Stimulated activated CD8-positive, alpha-beta memory T cell treated with anti-CD3 and anti-CD28 coated beads, Interleukin-4, amount 100 ng/mL, for 24 hours (primary cell): ENCODE results near the gene ROGDI.

Experiments
- DNase-seq: peaks from one replicate; pipeline ENCODE4 v3.0.0-alpha.2; 2020; ENCODE audit warnings: low read depth

Gene ROGDI, protein sequence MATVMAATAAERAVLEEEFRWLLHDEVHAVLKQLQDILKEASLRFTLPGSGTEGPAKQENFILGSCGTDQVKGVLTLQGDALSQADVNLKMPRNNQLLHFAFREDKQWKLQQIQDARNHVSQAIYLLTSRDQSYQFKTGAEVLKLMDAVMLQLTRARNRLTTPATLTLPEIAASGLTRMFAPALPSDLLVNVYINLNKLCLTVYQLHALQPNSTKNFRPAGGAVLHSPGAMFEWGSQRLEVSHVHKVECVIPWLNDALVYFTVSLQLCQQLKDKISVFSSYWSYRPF

DNA sequence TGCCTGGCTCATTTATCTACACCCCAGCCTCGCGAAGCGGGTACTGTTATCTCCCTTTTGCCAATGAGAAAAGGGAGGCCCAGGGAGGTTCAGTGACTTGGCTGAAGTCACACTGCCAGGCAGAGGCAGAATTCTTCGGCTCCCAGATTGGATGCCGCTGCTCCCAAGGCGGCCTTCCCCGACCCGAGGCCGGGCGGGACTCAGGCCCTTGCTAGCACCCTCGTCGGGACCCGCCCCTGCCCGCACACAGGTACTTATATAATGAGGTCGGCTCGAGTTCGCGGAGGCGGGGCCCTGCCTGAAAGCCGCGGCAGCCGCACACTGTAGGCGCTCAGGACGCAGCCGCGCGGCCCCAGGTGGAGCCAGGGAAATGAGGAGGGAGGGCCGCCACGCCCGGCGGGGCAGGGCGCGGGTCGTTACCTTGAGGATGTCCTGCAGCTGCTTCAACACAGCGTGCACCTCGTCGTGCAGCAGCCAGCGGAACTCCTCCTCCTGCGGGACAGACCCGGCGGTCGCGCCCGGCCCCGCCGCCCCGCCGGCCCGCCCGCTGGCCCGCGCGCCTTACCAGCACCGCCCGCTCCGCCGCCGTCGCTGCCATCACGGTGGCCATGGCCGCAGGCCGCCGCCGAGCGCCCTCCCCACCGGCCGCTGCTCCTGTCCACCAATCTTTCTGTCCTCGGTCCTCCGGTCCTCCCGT lies at the start of gene ROGDI:
ROGDI (minus strand) TSS at position 672 of the 697 bp plus-strand sequence; CDS start at position 610, 62 bp downstream.
- peak; percentile 64 for DNase-seq

DNA sequence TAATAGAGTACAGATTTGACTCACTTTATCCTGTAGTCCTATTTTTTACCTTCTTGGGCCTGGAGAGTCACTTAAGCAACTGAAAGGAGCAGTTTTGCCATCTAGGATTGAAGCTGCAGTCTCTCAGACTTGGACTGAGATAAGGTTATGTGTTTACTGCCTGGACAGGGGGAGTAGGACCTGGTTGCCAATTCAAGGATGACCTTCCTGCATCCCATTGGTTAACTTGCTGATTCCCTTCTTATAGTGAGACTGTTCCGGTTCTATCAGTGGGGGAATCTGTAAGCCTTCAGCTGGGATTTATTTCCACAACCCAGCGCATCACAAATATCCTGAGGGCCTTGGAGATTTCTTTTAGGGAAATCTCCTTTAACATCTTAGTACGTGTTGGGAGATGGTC lies 47.8 kb upstream of the ROGDI start:
- no peak for DNase-seq

DNA sequence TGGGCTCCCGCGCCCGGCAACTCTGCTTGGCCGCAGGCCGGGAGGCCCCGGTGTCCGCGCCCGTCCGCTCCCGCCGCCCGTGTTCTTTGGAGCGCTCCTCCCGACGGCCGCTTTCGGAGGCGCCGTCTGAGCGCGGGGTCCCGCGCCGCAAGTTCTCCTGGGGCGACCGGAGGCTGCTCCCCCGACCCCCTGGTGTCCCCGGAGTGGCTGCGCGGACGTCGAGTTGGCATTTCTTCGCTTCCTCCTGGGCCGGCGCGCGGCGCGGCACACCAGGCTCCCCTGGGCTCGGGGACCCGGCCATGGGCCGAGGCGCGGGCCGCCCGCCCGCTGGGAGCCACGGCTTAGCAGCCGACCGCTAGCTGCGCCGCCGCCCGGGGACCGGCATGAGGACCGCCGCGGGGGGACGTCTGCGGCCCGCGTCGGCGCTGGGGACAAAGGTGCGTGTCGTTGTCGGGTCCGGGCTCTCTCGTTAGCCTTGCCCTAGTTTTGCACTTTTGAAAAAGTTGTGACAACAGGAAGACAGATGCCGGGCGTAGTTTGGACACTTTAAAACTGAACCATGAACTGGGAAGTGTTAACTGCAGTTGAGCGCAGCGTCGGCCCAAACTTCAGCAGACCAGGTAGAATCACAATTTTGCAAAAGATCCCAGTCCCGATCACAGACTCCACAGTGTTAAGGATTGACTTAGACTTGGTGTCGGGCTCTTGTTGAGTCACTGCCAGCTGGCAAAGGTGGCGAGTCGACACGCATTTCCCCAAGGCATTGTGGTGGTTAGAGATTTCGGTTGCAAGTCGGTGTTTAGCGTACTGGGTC lies 45.5 kb upstream of the ROGDI start:
- DNase-seq: peak; percentile 15

DNA sequence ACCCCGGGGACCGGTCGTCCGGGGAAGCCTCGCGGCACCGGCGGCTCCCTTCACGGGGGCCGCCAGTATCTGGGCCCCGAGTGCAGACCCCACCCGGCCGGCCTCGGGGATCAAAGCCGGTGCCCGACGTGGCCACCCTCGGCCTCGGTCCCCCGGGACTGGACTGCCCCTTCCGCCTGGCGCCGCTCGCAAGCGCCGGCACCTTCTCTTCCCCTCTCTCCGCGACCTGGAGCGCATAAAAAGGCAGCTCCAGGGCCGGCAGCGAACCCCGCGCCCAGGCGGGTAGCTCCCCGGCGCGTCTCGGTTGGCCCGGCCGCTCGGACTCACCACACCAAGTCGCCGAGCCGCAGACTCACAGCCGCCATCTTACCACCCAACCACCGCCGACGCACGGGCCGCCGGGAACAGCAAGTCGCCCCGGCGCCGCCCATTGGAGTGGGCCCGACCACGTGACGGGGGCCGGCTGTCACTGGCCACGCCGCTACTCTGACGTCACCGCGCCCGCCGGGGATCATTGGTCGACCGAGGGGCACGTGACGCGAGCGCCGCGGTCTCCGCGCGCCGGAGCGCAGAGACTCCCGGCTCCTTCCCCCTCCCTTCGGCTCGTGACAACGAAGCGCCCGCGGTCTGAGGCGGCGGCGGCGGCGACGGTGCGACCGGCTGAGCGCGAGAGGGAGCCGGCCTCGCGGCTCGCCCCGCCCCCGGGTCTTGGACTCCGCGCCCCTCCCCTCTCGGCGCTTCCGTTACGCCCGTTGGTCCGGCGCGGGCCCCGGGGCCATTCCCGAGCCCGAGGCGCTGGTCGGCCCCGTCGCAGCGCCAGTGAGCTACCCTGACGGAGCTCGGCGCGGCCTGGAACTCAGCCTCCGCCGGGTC lies 44.7 kb upstream of the ROGDI start, which contains the start of the genes GLYR1 and UBN1:
GLYR1 (minus strand) TSS at position 388 of the 873 bp plus-strand sequence; CDS start at position 365, 23 bp downstream.
UBN1 (plus strand) TSS at position 581 of the 873 bp plus-strand sequence. CDS start 5,437 bp downstream, outside the sequence.
- DNase-seq: peak; percentile 100

DNA sequence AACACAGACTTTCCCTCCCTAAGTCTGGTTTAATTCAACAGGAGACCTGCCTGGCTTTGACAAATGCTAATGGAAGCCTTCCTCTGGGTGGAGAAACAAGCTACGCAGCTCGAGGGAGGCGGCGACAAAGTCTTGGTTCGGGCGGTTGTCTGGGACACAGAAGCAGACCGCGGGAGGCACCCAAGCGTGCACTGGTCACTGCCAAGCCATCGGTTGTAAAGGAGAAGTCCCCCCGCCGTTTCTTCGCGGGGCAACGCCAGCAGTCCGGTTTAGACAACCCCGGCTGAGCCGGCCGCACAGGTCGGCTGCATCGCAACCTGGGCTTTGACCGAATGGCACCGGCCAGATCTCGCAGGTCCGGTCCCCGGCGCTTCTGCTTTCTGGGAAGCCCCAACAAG lies 44.1 kb upstream of the ROGDI start:
- DNase-seq: peak; percentile 1

DNA sequence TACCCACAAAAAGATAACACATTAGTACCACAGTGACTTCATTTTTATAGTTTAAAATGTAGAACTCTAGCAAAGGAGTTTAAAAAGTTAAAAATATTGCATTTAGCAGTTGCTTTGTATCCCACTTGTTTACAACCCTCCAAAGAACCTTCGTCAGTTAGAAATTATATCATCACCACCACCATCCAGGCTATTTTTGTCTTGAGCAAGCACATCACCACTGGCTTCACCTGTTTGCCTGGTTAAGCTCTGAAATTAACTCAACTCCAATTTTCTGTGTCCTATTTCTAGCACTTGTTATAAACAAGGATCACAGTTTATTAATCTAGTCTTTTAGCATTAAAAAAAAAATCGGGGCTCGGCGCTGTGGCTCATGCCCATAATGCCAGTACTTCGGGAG lies 38.6 kb upstream of the ROGDI start:
- DNase-seq: no peak

DNA sequence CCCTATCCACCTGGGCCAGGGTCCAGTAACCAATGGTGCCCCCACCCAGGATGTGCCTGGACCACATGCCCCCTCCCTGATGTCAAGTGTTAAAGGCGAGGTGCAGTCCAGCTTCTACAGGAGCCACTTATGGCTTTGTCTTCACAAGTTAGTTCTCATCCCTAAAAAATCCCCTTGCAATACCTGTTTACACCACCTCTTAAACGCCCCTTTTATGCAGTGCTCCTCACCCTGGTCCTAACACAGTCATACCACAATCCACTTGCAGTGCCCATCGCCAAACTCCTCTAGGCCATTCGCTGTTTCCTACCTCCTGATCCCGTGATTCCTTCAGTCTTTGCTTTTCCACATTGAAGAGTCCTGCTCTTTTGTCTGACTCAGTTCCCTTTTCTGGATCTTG lies 37.5 kb upstream of the ROGDI start:
- no peak for DNase-seq

DNA sequence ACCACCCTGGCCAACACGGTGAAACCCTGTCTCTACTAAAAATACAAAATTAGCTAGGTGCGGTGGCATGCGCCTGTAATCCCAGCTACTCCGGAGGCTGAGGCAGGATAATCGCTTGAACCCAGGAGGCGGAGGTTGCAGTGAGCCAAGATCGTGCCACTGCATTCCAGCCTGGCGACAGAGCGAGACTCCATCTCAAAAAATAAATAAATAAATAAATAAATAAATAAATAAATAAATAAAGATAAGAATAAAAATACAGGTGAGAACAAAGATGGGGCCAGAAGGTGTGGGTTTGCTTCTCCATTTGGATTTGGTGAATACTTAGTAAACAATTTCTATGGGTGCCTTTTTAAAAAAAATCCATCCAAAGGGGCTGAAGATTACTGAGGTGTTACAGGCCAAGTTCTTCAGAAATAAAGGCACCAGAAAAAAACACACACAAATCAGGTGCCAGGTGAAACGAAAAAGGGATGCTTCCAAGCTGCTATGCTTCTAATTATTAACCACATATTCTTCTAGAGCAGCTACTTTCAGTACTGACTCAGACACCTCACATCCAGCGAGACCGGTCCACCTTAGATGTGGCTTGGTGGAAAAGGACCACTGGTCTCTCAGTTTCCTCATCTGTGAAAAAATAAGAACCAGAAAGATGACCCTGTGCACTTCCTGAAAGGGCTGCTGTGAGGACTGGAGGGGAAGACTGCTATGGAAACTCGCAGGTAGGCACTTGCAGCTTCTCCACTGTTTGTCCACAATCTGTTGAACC lies 35.5 kb upstream of the ROGDI start:
- no peak for DNase-seq

DNA sequence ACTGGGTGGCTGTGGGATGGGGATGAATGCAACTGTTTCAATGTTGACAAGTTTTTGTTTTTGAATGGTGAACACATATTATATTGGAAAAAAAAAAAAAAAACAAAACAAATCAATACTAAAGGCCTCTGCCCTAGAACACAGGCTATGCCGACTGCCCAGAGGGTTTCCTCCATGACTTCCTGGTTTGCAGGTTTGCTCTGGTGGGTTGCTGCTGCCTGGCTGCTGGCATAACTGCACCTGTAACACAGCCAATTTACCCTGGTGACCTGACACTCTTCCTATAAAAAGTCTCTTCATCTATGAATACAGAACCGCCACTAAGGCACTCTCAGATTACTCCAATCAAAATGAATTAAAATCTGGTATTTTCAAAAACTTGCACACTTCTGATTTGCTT lies 34.3 kb upstream of the ROGDI start:
- no peak for DNase-seq

DNA sequence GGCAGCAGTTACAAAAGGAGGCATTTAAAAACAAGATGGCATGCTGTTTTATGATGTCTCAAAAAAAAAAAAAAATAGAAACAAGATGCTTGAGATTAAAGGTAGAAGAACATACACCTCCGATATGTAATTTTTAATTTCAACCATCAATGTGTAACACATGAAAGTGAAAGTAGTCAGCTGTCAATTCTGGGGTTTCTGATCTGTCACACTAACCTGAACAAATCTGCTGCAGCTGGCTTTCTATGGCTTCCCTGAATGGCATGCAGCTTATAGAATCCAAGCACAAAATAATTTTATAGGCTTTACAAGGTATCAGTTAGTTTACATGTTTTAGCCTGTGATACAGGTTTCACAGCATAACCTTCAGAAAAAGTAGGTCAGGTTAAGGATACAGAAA lies 31.2 kb upstream of the ROGDI start:
- DNase-seq: no peak

DNA sequence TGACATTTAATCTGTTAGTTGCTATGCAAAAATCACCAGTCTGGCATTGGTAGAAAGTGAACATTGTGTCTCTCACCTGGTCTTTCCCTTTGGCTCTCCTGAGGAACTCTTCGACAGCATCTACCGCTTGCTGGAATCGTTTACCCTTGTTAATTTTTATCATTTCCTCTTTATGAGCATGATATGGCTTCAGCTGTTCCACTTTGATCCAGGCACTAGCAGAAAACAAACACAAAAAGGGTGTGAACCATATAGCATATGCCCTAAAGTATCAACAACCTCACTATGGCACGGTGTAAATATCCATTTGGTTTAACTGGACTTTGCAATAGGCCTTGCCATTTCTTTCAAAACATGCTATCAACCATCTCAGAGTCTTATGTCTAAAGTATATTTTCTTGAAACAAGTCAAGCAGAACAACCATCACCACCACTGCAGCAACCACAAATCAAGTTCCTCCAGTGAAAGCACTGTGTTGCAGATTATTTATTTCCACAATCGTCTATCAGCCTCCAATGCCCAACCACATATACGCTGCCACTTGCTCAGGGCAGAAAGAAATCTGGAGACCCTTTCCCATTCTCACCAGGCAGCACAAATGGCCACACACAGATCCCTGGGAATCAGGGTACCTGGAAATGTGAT lies 30.4 kb upstream of the ROGDI start:
- DNase-seq: no peak

DNA sequence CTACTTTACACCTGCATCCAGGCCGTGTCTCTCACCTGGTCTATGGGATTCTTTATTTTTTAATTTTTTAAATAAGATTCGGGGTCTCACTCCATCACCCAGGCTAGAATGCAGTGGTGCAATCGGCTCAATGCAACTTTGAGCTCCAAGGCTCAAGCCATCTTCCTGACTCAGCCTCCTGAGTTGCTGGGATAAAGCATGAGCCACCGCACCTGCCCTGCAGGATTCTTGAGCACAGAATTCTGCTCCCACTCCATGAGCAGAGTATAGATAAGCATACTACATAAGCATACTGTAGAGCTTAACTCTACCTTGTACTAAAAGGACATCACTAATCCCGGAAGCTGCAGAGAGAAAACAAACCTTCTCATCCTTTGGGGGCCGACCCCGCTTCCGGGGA lies 29.2 kb upstream of the ROGDI start:
- DNase-seq: no peak

DNA sequence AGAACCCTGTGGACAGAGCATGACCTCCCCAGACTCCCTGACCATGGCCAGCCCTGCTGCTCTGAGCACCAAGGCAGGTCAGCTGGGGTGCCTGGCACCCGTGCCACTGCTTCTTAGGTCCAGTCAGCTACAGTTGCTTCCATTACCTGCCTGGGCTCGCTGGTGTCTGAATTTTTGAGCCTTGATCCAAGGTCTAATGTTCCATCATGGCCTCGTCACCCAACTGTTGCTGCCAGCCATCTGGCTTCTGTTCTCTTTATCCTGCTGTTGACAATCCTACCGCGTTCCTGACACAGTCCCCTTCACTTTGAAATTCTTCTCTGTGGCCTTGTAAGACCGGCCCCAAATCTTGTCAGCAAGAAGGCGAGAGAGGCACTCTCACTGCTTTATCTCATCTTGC lies 28.0 kb upstream of the ROGDI start:
- no peak for DNase-seq

DNA sequence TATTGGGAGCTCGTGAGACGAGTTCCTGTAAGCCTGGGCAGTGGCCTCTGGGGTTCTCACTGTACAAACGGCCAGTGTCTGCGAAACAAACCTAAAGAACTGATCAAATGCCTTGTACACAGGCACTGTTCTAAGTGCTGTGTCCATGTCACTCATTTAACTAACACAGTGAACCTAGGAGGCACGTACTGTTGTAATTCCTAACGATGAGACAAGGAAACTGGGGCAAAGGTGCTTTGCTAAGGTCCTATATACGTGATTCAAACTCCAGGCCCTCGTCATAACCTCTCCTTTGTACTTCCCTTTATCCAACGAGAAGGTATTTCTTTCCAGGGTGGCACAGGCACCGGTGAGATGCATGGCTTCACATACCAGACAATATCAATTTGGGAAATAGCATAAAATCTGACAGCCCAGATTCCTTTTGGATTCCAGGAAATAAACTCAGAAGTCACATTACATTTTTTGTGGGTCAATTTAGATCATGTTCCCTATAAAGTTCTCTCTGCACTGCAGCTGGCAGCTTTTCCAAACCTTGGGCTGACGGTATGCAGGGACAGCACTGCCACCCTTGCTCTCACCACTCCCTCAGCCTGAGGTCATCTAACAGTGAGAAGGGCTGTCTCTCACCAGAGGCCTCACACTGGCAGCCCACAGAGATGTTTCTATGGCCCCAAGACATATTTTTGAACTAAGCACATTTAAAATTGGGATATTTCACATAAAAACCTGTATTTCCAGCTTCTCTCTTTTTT lies 26.3 kb upstream of the ROGDI start:
- no peak for DNase-seq

DNA sequence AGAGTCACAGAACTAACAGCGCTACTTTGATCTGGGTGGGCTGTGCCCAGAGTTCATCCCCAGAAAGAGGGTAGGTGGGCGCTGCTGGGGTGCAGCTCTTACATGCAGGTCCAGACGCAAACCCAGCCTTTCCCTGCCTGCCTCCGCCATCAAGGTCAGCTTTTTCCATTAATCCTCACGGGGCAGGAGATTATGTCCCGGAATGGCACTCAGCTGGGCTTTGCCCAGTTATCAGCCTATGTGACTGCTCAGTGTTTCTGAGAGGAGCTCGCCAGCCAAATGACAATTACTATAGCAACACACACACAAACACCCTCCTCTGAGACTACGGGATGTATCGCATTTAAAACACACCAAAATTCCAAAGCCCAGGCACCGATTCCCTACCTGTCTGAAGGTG lies 24.5 kb upstream of the ROGDI start:
- DNase-seq: no peak

DNA sequence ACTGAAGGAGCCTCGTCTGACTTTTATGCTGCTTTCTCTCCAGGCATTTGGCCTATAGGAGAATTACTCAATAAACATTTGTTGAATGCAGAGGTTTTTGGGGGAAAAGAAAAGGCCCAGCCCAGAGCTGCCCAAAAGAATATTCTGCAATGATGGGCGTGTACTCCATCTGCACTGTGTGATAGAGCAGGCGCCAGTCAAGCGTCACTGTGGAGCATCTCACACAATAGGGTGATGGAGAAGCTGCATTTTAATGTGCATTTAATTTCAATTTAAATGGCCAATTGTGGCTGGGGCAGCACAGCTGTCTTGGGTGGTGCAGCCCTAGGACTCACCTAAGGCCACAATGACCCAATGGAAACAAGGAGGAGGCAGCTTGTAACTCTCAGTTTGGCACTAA lies 24.1 kb upstream of the ROGDI start:
- DNase-seq: no peak

DNA sequence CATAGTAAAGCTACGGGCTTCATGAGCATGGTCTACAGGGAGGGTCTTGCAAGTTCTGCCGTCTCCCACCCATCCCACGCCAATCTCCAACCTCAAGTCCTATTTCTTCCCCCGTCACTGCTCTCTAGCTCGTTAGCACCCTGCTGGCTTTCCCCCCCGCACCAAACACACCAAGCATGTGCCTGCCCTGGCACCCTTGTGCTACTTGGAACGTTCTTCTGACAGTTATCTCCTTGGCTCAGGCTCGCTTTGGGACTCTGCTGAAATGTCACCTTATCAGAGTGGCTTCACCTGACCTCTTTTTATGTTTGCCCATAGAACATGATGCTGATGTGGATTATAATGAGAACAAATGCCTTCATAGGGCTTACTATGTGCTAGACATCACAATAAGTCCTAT lies 22.8 kb upstream of the ROGDI start:
- DNase-seq: no peak

DNA sequence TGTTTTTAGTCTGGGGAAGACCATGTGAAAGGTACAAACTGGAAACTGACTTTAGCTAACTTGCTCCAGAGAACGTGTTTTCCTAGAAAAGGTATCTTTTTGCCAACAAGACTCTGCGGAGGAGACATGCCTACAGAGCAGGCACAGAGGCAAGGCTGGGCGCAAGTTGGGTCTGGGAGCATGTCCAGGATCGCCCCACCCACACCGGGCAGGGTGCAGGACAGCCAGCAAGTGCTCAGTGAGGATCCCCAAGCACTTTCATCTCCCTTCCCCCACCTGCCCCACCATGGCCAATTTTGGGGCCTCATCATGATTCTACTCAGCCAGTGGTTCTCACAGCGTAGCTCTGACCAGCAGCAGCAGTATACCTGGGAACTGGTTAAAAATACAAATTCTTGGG lies 18.2 kb upstream of the ROGDI start:
- DNase-seq: no peak

DNA sequence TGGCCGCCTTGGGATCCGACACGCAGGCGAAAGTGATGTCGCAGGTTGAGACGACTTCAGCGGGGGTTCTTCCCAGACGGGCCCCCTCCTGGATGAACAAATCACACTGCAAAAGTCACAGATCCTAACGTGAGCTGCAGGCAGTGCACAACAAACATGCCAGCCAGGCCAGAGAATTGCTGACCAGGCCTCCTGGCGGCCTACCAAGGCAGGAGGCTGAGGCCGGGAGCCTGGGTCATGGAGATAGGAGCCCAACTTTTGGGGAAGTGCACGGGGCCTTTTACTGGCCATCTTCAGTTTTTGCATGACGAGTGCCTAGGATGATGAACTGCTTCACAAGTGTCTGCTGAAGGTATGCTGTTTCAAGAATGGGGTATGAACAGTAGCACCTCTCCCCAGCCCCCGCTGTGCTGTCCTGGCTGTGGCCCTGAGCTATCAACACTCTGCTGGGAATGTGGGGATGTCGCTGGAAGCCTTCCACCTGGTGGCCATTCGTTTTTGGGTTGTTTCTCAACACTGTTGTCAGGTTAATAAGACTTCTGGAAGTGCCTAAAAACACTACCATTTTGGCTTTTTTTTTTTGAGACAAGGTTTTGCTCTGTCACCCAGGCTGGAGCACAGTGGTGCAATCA lies 12.2 kb upstream of the ROGDI start:
- no peak for DNase-seq
